Measurements from ENCODE around the gene C10orf95.

C10orf95 gene

GRCh38 chr10:102412293-102412692, 39.0 kb downstream of the C10orf95 start:
- Histone ChIP-seq H3K9me3 (ENCODE audit: control insufficient read depth, low read length) (no peaks in the 10 kb centered on the region), H3K4me1 (ENCODE audit: control insufficient read depth, insufficient read depth, low read length) (no peaks in the 10 kb centered on the region), H3K27me3 (replicated peaks; ENCODE audit: control insufficient read depth, insufficient read depth, low read length) (peaks cover 79% of the 10 kb centered on the region), H3K9ac (ENCODE audit: low read length) (no peak overlapping the region), H3K4me3 (ENCODE audit: low read length) (no peak overlapping the region), H3K36me3 (ENCODE audit: control insufficient read depth, insufficient read depth, low read length, severe bottlenecking) (no peaks in the 10 kb centered on the region)
- no peak for DNase-seq (ENCODE audit: low read depth)

GRCh38 chr10:102411341-102412255, 39.7 kb downstream of the C10orf95 start:
- H3K4me3 ChIP-seq (ENCODE audit: low read length) = no peak overlapping the region
- peaks cover 75% of the 10 kb centered on the region for H3K27me3 ChIP-seq (replicated peaks; ENCODE audit: control insufficient read depth, insufficient read depth, low read length)
- no peak overlapping the region for H3K9ac ChIP-seq (ENCODE audit: low read length)
- no peaks in the 10 kb centered on the region for H3K36me3 ChIP-seq (ENCODE audit: control insufficient read depth, insufficient read depth, low read length, severe bottlenecking)
- H3K4me1 ChIP-seq (ENCODE audit: control insufficient read depth, insufficient read depth, low read length) = no peaks in the 10 kb centered on the region
- no peaks in the 10 kb centered on the region for H3K9me3 ChIP-seq (ENCODE audit: control insufficient read depth, low read length)
- no peak for DNase-seq (ENCODE audit: low read depth)

- Histone ChIP-seq H3K9ac (ENCODE audit: low read length) (no peak overlapping the region), H3K4me3 (ENCODE audit: low read length) (peak overlapping the region; percentile 26), H3K9me3 (ENCODE audit: control insufficient read depth, low read length) (no peaks in the 10 kb centered on the region), H3K36me3 (ENCODE audit: control insufficient read depth, insufficient read depth, low read length, severe bottlenecking) (no peaks in the 10 kb centered on the region), H3K27me3 (replicated peaks; ENCODE audit: control insufficient read depth, insufficient read depth, low read length) (peaks cover 66% of the 10 kb centered on the region), H3K4me1 (ENCODE audit: control insufficient read depth, insufficient read depth, low read length) (no peaks in the 10 kb centered on the region)
- peak; percentile 66 for DNase-seq (ENCODE audit: low read depth)
Measured at GRCh38 chr10:102410429-102411073, 40.8 kb downstream of the C10orf95 start.

GRCh38 chr10:102409604-102410428, 41.5 kb downstream of the C10orf95 start:
- H3K27me3 ChIP-seq (replicated peaks; ENCODE audit: control insufficient read depth, insufficient read depth, low read length) = peaks cover 62% of the 10 kb centered on the region

GRCh38 chr10:102408728-102409603, 42.4 kb downstream of the C10orf95 start:
- H3K9me3 ChIP-seq (ENCODE audit: control insufficient read depth, low read length) = no peaks in the 10 kb centered on the region
- H3K27me3 ChIP-seq (replicated peaks; ENCODE audit: control insufficient read depth, insufficient read depth, low read length) = peaks cover 57% of the 10 kb centered on the region
- peak overlapping the region; percentile 27 for H3K4me3 ChIP-seq (ENCODE audit: low read length)
- H3K4me1 ChIP-seq (ENCODE audit: control insufficient read depth, insufficient read depth, low read length) = no peaks in the 10 kb centered on the region
- peak; percentile 87 for DNase-seq (ENCODE audit: low read depth)
- no peaks in the 10 kb centered on the region for H3K36me3 ChIP-seq (ENCODE audit: control insufficient read depth, insufficient read depth, low read length, severe bottlenecking)
- no peak overlapping the region for H3K9ac ChIP-seq (ENCODE audit: low read length)

More at GRCh38 chr10:102409604-102410428, 41.5 kb downstream of the C10orf95 start:
- H3K9ac ChIP-seq (ENCODE audit: low read length) = no peak overlapping the region
- peak; percentile 44 for DNase-seq (ENCODE audit: low read depth)
- H3K9me3 ChIP-seq (ENCODE audit: control insufficient read depth, low read length) = no peaks in the 10 kb centered on the region
- H3K36me3 ChIP-seq (ENCODE audit: control insufficient read depth, insufficient read depth, low read length, severe bottlenecking) = no peaks in the 10 kb centered on the region
- no peaks in the 10 kb centered on the region for H3K4me1 ChIP-seq (ENCODE audit: control insufficient read depth, insufficient read depth, low read length)
- H3K4me3 ChIP-seq (ENCODE audit: low read length) = peak overlapping the region; percentile 26

- Histone ChIP-seq H3K36me3 (ENCODE audit: control insufficient read depth, insufficient read depth, low read length, severe bottlenecking) (no peaks in the 10 kb centered on the region), H3K9me3 (ENCODE audit: control insufficient read depth, low read length) (no peaks in the 10 kb centered on the region), H3K27me3 (replicated peaks; ENCODE audit: control insufficient read depth, insufficient read depth, low read length) (peaks cover 54% of the 10 kb centered on the region), H3K4me3 (ENCODE audit: low read length) (no peak overlapping the region), H3K4me1 (ENCODE audit: control insufficient read depth, insufficient read depth, low read length) (no peaks in the 10 kb centered on the region), H3K9ac (ENCODE audit: low read length) (no peak overlapping the region)
- no peak for DNase-seq (ENCODE audit: low read depth)
Measured at GRCh38 chr10:102408131-102408727, 43.1 kb downstream of the C10orf95 start.

GRCh38 chr10:102407425-102408130, 43.8 kb downstream of the C10orf95 start:
- Histone ChIP-seq H3K4me3 (ENCODE audit: low read length) (no peak overlapping the region), H3K36me3 (ENCODE audit: control insufficient read depth, insufficient read depth, low read length, severe bottlenecking) (no peaks in the 10 kb centered on the region), H3K9ac (ENCODE audit: low read length) (no peak overlapping the region), H3K9me3 (ENCODE audit: control insufficient read depth, low read length) (no peaks in the 10 kb centered on the region), H3K4me1 (ENCODE audit: control insufficient read depth, insufficient read depth, low read length) (no peaks in the 10 kb centered on the region), H3K27me3 (replicated peaks; ENCODE audit: control insufficient read depth, insufficient read depth, low read length) (peaks cover 47% of the 10 kb centered on the region)
- no peak for DNase-seq (ENCODE audit: low read depth)

GRCh38 chr10:102406815-102407214, 44.5 kb downstream of the C10orf95 start:
- Histone ChIP-seq H3K9ac (ENCODE audit: low read length) (no peak overlapping the region), H3K36me3 (ENCODE audit: control insufficient read depth, insufficient read depth, low read length, severe bottlenecking) (peaks cover 4% of the 10 kb centered on the region), H3K9me3 (ENCODE audit: control insufficient read depth, low read length) (no peaks in the 10 kb centered on the region), H3K4me3 (ENCODE audit: low read length) (no peak overlapping the region), H3K4me1 (ENCODE audit: control insufficient read depth, insufficient read depth, low read length) (no peaks in the 10 kb centered on the region), H3K27me3 (replicated peaks; ENCODE audit: control insufficient read depth, insufficient read depth, low read length) (peaks cover 40% of the 10 kb centered on the region)
- DNase-seq (ENCODE audit: low read depth) = no peak

GRCh38 chr10:102405632-102406031, 45.7 kb downstream of the C10orf95 start:
- Histone ChIP-seq H3K36me3 (ENCODE audit: control insufficient read depth, insufficient read depth, low read length, severe bottlenecking) (peaks cover 15% of the 10 kb centered on the region), H3K4me3 (ENCODE audit: low read length) (no peak overlapping the region), H3K27me3 (replicated peaks; ENCODE audit: control insufficient read depth, insufficient read depth, low read length) (peaks cover 28% of the 10 kb centered on the region), H3K4me1 (ENCODE audit: control insufficient read depth, insufficient read depth, low read length) (no peaks in the 10 kb centered on the region), H3K9me3 (ENCODE audit: control insufficient read depth, low read length) (no peaks in the 10 kb centered on the region), H3K9ac (ENCODE audit: low read length) (no peak overlapping the region)
- no peak for DNase-seq (ENCODE audit: low read depth)
